GM23338 (cell line): ENCODE data around the gene NCL. TPM values are rescaled to one million over a fixed set of nuclear protein-coding genes. Genes with fewer than 3 reads are reported as not detected.

Experiments used
- ATAC-seq: fragments of 200-7000 bp; cut with Tn5 transposase; 3 replicates; pipeline ENCODE4 v1.9.1; 2020
- DNase-seq: peaks from one replicate; pipeline ENCODE4 v3.0.0-alpha.2; 2015; ENCODE audit warnings: low spot score
- H2AFZ ChIP-seq: fragments of 200-600 bp; sonication (generic); 2 replicates; pipeline ENCODE4 v1.8.0; 2016; ENCODE audit warnings: antibody characterized with exemption, mild to moderate bottlenecking, moderate library complexity
- H3F3A ChIP-seq: fragments of 200-600 bp; sonication (generic); replicated peaks from 2 replicates; pipeline ENCODE4 v1.8.0; 2017; ENCODE audit warnings: antibody characterized with exemption, mixed run types, low read depth
- H3K27ac ChIP-seq: fragments of 200-600 bp; sonication (generic); 2 replicates; pipeline ENCODE4 v1.6.1; 2016; ENCODE audit warnings: low read depth
- H3K27me3 ChIP-seq: fragments of 200-600 bp; sonication (generic); 2 replicates; pipeline ENCODE4 v1.8.0; 2016; ENCODE audit warnings: mild to moderate bottlenecking, mixed run types, moderate library complexity; ENCODE audit not compliant: insufficient read depth
- H3K36me3 ChIP-seq: fragments of 200-600 bp; sonication (generic); 2 replicates; pipeline ENCODE4 v1.8.0; 2016; ENCODE audit warnings: mild to moderate bottlenecking; ENCODE audit not compliant: insufficient read depth
- H3K4me1 ChIP-seq: fragments of 200-600 bp; sonication (generic); 2 replicates; pipeline ENCODE4 v1.8.0; 2016; ENCODE audit warnings: mild to moderate bottlenecking, moderate library complexity; ENCODE audit not compliant: insufficient read depth
- H3K4me2 ChIP-seq: fragments of 200-600 bp; sonication (generic); 2 replicates; pipeline ENCODE4 v1.7.1; 2017; ENCODE audit warnings: mixed run types
- H3K4me3 ChIP-seq: fragments of 200-600 bp; sonication (generic); 2 replicates; pipeline ENCODE4 v1.6.1; 2016; ENCODE audit warnings: mixed run types
- H3K79me2 ChIP-seq: fragments of 200-600 bp; sonication (generic); replicated peaks from 2 replicates; pipeline ENCODE4 v1.8.0; 2017; ENCODE audit warnings: mild to moderate bottlenecking; ENCODE audit not compliant: insufficient read depth
- H3K9me2 ChIP-seq: fragments of 200-600 bp; sonication (generic); 2 replicates; pipeline ENCODE4 v1.8.0; 2017; ENCODE audit not compliant: insufficient read depth
- H4K20me1 ChIP-seq: fragments of 200-600 bp; sonication (generic); replicated peaks from 2 replicates; pipeline ENCODE4 v1.8.0; 2017; ENCODE audit warnings: mild to moderate bottlenecking; ENCODE audit not compliant: insufficient read depth
- H3K27ac Mint-ChIP-seq: 2 replicates; pipeline ENCODE4 v1.8.0; 2020; ENCODE audit warnings: inconsistent platforms, mild to moderate bottlenecking, moderate library complexity, mixed read lengths
- H3K27me3 Mint-ChIP-seq: 3 replicates; pipeline ENCODE4 v1.8.0; 2022; ENCODE audit warnings: low read depth, mild to moderate bottlenecking, moderate library complexity, mixed read lengths, inconsistent platforms; ENCODE audit not compliant: insufficient read depth, poor library complexity
- H3K36me3 Mint-ChIP-seq: 3 replicates; pipeline ENCODE4 v1.8.0; 2021; ENCODE audit warnings: low read depth, mild to moderate bottlenecking, inconsistent platforms, moderate library complexity, mixed read lengths
- H3K4me1 Mint-ChIP-seq: 3 replicates; pipeline ENCODE4 v1.8.0; 2020; ENCODE audit warnings: mild to moderate bottlenecking, inconsistent platforms, mixed read lengths
- H3K4me3 Mint-ChIP-seq: 3 replicates; pipeline ENCODE4 v1.8.0; 2021; ENCODE audit warnings: moderate library complexity, mild to moderate bottlenecking, inconsistent platforms, mixed read lengths
- H3K9me3 Mint-ChIP-seq: 3 replicates; pipeline ENCODE4 v1.8.0; 2020; ENCODE audit warnings: moderate library complexity, mild to moderate bottlenecking, inconsistent platforms, mixed read lengths
- CREB1 ChIP-seq: fragments of 250-450 bp; sonication (Bioruptor Pico); IDR thresholded peaks from 2 replicates; pipeline ENCODE4 v1.5.0; 2020; ENCODE audit warnings: low read depth, mild to moderate bottlenecking, moderate library complexity
- ETS1 ChIP-seq: IDR thresholded peaks from 2 replicates; pipeline ENCODE4 v1.6.1; 2016; ENCODE audit warnings: antibody characterized with exemption
- EZH2phosphoT487 ChIP-seq: fragments of 200-600 bp; sonication (generic); IDR thresholded peaks from one replicate; pipeline ENCODE4 v1.8.1; 2018; ENCODE audit warnings: antibody characterized with exemption; ENCODE audit not compliant: unreplicated experiment
- JUNB ChIP-seq: IDR thresholded peaks from one replicate; pipeline ENCODE4 v1.6.1; 2016; ENCODE audit warnings: antibody characterized with exemption; ENCODE audit not compliant: unreplicated experiment
- NANOG ChIP-seq: IDR thresholded peaks from 2 replicates; pipeline ENCODE4 v1.6.1; 2016; ENCODE audit warnings: antibody characterized with exemption, borderline replicate concordance
- POLR2AphosphoS5 ChIP-seq: IDR thresholded peaks from 2 replicates; pipeline ENCODE4 v1.6.1; 2016; ENCODE audit warnings: antibody characterized with exemption, low read depth
- REST ChIP-seq: IDR thresholded peaks from one replicate; pipeline ENCODE4 v1.6.1; 2018; ENCODE audit warnings: antibody characterized with exemption; ENCODE audit not compliant: unreplicated experiment
- ZNF462 ChIP-seq: fragments of 250-450 bp; sonication (Bioruptor Pico); IDR thresholded peaks from 2 replicates; pipeline ENCODE4 v1.5.0; 2020; ENCODE audit warnings: mild to moderate bottlenecking, moderate library complexity
- polyA plus RNA-seq: library from polyadenylated mRNA; unstranded; fragments of >200 nt; fragmentation: Nextera tagmentation; extraction: Ambion mirVana; gene quantifications from 2 replicates; pipeline ENCODE4 v1.2.1, GENCODE V29; 2016
- total RNA-seq: library from RNA; depleted of rRNA; stranded (reverse); fragments of >200 nt; shearing (Covaris generic); gene quantifications from 2 replicates; pipeline ENCODE4 v1.2.3, GENCODE V29; 2014

The NCL gene
- total and polyA plus RNA-seq, 2 experiments from 2014 or later: 678 to 2,269 TPM

- no peaks in the 10 kb centered on the region for H3K79me2 ChIP-seq
- no peak overlapping the region for H3K4me3 Mint-ChIP-seq
- no peak for DNase-seq
- 0 out of 2 replicates have a peak, but pooled peaks cover 8% of the 10 kb centered on the region for H3F3A ChIP-seq
- TF ChIP-seq EZH2phosphoT487: no peak
- no peak for TF ChIP-seq ZNF462 (CRISPR knock-in tag)
- no peak for TF ChIP-seq POLR2AphosphoS5
- TF ChIP-seq CREB1 (CRISPR knock-in tag): no peak
- TF ChIP-seq REST: no peak
- TF ChIP-seq ETS1: no peak
- TF ChIP-seq NANOG: no peak
- no peak for TF ChIP-seq JUNB
- H3K9me2 ChIP-seq: no peaks in the 10 kb centered on the region
- H4K20me1 ChIP-seq: no peaks in the 10 kb centered on the region
- H3K4me3 ChIP-seq: no peak overlapping the region
- H3K27ac ChIP-seq: no peak overlapping the region
- H3K9me3 Mint-ChIP-seq: peaks cover 2% of the 10 kb centered on the region; the same call in 2 of the 3 replicates
- no peak for ATAC-seq
- no peak overlapping the region for H3K4me2 ChIP-seq
- H3K27ac Mint-ChIP-seq: no peak overlapping the region
- no peaks in the 10 kb centered on the region for H3K27me3 ChIP-seq
- no peaks in the 10 kb centered on the region for H3K4me1 ChIP-seq
- peaks cover 8% of the 10 kb centered on the region for H3K27me3 Mint-ChIP-seq
- H3K36me3 ChIP-seq: no peaks in the 10 kb centered on the region
- H3K36me3 Mint-ChIP-seq: no peaks in the 10 kb centered on the region; the same call in 2 of the 3 replicates
- H3K4me1 Mint-ChIP-seq: no peaks in the 10 kb centered on the region
- H2AFZ ChIP-seq: no peak overlapping the region
Measured at GRCh38 chr2:231436957-231437356, 27.3 kb downstream of the NCL start.
